ENCODE data around the gene ZNRF2. TPM values are rescaled to one million over a fixed set of nuclear protein-coding genes. Genes with fewer than 3 reads are reported as not detected.

ZNRF2 gene
- total RNA-seq, 2 donors from 2014 or later: 36.1 to 42.5 TPM

- ATAC-seq (no peak), DNase-seq (no peak)
- Histone ChIP-seq H3K4me1 (peaks cover 22% of the 10 kb centered on the region), H3K4me3 (no peak overlapping the region), H3K27ac (no peak overlapping the region), H3K36me3 (replicated peaks in 1 of 2; ENCODE audit: insufficient read depth in 1 of 2, low read depth in 2 of 2) (no peaks in the 10 kb centered on the region), H3K27me3 (no peaks in the 10 kb centered on the region), H3K9me3 (no peaks in the 10 kb centered on the region)
- TF ChIP-seq, protein P1, sequence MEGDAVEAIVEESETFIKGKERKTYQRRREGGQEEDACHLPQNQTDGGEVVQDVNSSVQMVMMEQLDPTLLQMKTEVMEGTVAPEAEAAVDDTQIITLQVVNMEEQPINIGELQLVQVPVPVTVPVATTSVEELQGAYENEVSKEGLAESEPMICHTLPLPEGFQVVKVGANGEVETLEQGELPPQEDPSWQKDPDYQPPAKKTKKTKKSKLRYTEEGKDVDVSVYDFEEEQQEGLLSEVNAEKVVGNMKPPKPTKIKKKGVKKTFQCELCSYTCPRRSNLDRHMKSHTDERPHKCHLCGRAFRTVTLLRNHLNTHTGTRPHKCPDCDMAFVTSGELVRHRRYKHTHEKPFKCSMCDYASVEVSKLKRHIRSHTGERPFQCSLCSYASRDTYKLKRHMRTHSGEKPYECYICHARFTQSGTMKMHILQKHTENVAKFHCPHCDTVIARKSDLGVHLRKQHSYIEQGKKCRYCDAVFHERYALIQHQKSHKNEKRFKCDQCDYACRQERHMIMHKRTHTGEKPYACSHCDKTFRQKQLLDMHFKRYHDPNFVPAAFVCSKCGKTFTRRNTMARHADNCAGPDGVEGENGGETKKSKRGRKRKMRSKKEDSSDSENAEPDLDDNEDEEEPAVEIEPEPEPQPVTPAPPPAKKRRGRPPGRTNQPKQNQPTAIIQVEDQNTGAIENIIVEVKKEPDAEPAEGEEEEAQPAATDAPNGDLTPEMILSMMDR (IDR thresholded peaks at IDR 0.05): no peak
- no peak for TF ChIP-seq POLR2A (IDR thresholded peaks at IDR 0.05)
- intact Hi-C loops (cut with DNase I): no loop called here
- WGBS, 2 donors: 28 to 30% methylated on average over 1 of the region's 1 CpG
Measured at GRCh38 chr7:30344513-30344912, 60.1 kb downstream of the ZNRF2 start.

DNA sequence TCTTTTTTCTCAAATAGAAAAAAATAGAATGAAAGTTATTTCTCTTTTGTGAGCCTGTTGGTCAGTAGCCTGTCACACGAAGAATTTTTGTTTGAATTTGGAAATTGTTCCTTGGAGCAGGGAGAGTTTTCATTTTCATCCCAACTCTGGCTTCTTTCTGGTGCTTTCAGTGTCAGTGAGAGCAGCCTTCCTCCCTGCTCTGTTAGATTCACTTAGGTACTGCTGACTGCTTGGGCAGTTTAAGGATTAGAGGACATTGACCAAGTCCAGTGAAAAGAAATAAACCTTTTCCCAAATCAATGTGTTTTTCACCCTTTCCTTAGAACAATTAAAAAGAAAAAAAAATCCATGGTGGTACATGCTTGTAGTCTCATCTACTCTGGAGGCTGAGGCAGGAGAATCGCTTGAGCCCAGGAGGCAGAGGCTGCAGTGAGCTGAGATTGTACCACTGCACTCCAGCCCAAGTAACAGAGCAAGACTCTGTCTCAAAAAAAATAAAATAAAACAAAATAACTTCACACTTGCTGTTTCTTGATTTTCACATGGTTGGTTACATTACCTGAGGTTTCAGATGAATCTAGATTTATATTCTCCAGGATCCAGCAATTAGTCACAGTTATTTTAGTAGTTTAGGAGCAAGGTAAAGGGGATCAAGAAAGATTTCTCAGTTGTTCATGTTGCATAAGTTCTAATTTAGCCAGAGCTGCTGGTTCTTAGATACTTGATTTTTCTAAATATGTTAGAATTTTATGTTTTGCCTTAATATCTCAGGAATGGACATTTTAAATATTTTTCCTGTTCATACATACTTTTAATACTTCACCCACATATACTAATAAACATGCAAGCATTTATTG is 63.1 kb downstream of the ZNRF2 start:
- 92 to 94% methylated on average over 2 of the region's 2 CpGs for WGBS, 2 donors
- DNase-seq (no peak), ATAC-seq (no peak)
- Histone ChIP-seq H3K4me1 (peaks cover 32% of the 10 kb centered on the region), H3K36me3 (replicated peaks in 1 of 2; ENCODE audit: insufficient read depth in 1 of 2, low read depth in 2 of 2) (no peaks in the 10 kb centered on the region), H3K4me3 (no peak overlapping the region), H3K9me3 (no peaks in the 10 kb centered on the region), H3K27me3 (no peaks in the 10 kb centered on the region), H3K27ac (peak overlapping the region in 1 of 4 donors; percentile 56)
- intact Hi-C loops (cut with DNase I): no loop called here
- TF ChIP-seq, protein P1 (IDR thresholded peaks at IDR 0.05): no peak
- TF ChIP-seq POLR2A (IDR thresholded peaks at IDR 0.05): no peak

DNA sequence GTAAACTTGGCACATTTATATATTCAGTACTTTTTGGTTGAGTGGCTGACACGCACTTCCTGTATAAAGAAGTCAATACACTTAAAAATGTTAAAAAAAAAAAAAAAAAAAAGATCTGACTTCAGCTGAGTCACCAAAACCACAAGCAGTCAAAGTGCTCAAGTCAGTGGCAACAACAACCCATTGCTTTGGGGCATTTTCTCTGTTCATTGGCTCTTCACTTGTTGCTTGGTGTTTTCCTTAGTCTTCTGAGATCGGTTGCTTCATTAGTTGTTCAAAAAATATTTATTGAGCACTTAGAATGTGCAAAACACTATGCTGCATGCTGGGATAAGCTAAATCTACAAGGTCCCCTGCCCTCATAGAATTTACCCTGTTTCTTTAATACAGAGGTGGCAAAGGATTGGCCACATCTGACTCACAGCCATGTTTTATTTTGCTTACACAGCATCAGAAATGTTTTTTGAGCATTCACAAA is 63.7 kb downstream of the ZNRF2 start:
- intact Hi-C loops (cut with DNase I): no loop called here
- ATAC-seq (no peak), DNase-seq (peak in 1 of 4 donors; percentile 41)
- TF ChIP-seq, protein P1 (IDR thresholded peaks at IDR 0.05): no peak
- TF ChIP-seq POLR2A (IDR thresholded peaks at IDR 0.05): no peak
- Histone ChIP-seq H3K4me3 (no peak overlapping the region), H3K9me3 (no peaks in the 10 kb centered on the region), H3K4me1 (peaks cover 32% of the 10 kb centered on the region), H3K36me3 (replicated peaks in 1 of 2; ENCODE audit: insufficient read depth in 1 of 2, low read depth in 2 of 2) (no peaks in the 10 kb centered on the region), H3K27ac (peak overlapping the region in 1 of 4 donors; percentile 56), H3K27me3 (no peaks in the 10 kb centered on the region)
- 66 to 77% methylated on average over 2 of the region's 2 CpGs for WGBS, 2 donors

GRCh38 chr7:30349170-30349569 is 64.8 kb downstream of the ZNRF2 start:
- Histone ChIP-seq H3K27me3 (no peaks in the 10 kb centered on the region), H3K9me3 (no peaks in the 10 kb centered on the region), H3K27ac (no peak overlapping the region), H3K4me3 (no peak overlapping the region), H3K36me3 (replicated peaks in 1 of 2; ENCODE audit: insufficient read depth in 1 of 2, low read depth in 2 of 2) (no peaks in the 10 kb centered on the region), H3K4me1 (peaks cover 32% of the 10 kb centered on the region)
- WGBS, 2 donors: 74 to 80% methylated on average over 3 of the region's 3 CpGs
- no peak for TF ChIP-seq POLR2A (IDR thresholded peaks at IDR 0.05)
- TF ChIP-seq, protein P1 (IDR thresholded peaks at IDR 0.05): no peak
- intact Hi-C loops (cut with DNase I): no loop called here
- no peak for DNase-seq
- ATAC-seq: no peak

- no peaks in the 10 kb centered on the region for H3K9me3 ChIP-seq
- no peak overlapping the region for H3K4me3 ChIP-seq
- ATAC-seq: no peak
- no peak overlapping the region for H3K27ac ChIP-seq
- intact Hi-C loops (cut with DNase I): no loop called here
- no peaks in the 10 kb centered on the region for H3K27me3 ChIP-seq
- no peaks in the 10 kb centered on the region for H3K36me3 ChIP-seq (replicated peaks in 1 of 2; ENCODE audit: insufficient read depth in 1 of 2, low read depth in 2 of 2)
- H3K4me1 ChIP-seq: peaks cover 26% of the 10 kb centered on the region
- no peak for TF ChIP-seq POLR2A (IDR thresholded peaks at IDR 0.05)
- TF ChIP-seq, protein P1 (IDR thresholded peaks at IDR 0.05): no peak
- no peak for DNase-seq
Measured at GRCh38 chr7:30349816-30350215, 65.4 kb downstream of the ZNRF2 start.

Measured in body of pancreas (tissue), 4 donors.